ENCODE data around the gene CMYA5.

The CMYA5 gene

GRCh38 chr5:79716839-79717238 lies 27.2 kb downstream of the CMYA5 start:
- DNase-seq = no peak
- Histone ChIP-seq H3K27ac (no peak overlapping the region), H3K27me3 (ENCODE audit: insufficient read depth, low read depth, severe bottlenecking) (no peaks in the 10 kb centered on the region), H3K9me3 (ENCODE audit: severe bottlenecking) (peaks cover 8% of the 10 kb centered on the region), H3K4me3 (ENCODE audit: low read depth, low read length) (no peak overlapping the region), H3K36me3 (no peaks in the 10 kb centered on the region)
- no peak for TF ChIP-seq CTCF (IDR thresholded peaks at IDR 0.05; ENCODE audit: low read depth, low read length)

DNA sequence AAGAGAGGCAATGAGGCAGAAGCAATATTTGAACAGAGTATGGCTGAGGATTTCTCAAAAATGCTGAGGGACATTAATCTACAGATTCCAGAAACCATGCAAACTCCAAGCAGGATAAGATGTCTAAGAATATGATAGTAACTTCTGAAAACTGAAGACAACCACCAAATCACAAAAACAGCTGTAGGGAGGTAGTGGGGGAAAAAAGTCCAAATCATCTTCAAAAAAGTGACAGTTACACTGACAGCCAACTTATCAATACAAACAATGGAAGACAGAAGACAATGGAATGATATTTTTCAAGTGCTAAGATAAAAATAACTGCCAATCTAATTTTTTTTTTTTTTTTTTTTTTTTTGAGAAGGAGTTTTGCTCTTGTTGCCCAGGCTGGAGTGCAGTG lies 30.5 kb downstream of the CMYA5 start:
- Histone ChIP-seq H3K27me3 (ENCODE audit: insufficient read depth, low read depth, severe bottlenecking) (no peaks in the 10 kb centered on the region), H3K4me3 (ENCODE audit: low read depth, low read length) (no peak overlapping the region), H3K36me3 (no peaks in the 10 kb centered on the region), H3K27ac (no peak overlapping the region), H3K9me3 (ENCODE audit: severe bottlenecking) (peaks cover 8% of the 10 kb centered on the region)
- no peak for DNase-seq
- no peak for TF ChIP-seq CTCF (IDR thresholded peaks at IDR 0.05; ENCODE audit: low read depth, low read length)

- Histone ChIP-seq H3K36me3 (no peaks in the 10 kb centered on the region), H3K27ac (no peak overlapping the region), H3K4me3 (ENCODE audit: low read depth, low read length) (no peak overlapping the region), H3K9me3 (ENCODE audit: severe bottlenecking) (no peaks in the 10 kb centered on the region), H3K27me3 (ENCODE audit: insufficient read depth, low read depth, severe bottlenecking) (no peaks in the 10 kb centered on the region)
- no peak for DNase-seq
- TF ChIP-seq CTCF (IDR thresholded peaks at IDR 0.05; ENCODE audit: low read depth, low read length) = no peak
Measured at GRCh38 chr5:79727451-79728355, 38.1 kb downstream of the CMYA5 start.

GRCh38 chr5:79728396-79728795 lies 38.8 kb downstream of the CMYA5 start:
- Histone ChIP-seq H3K36me3 (no peaks in the 10 kb centered on the region), H3K27ac (no peak overlapping the region), H3K4me3 (ENCODE audit: low read depth, low read length) (no peak overlapping the region), H3K9me3 (ENCODE audit: severe bottlenecking) (no peaks in the 10 kb centered on the region), H3K27me3 (ENCODE audit: insufficient read depth, low read depth, severe bottlenecking) (no peaks in the 10 kb centered on the region)
- no peak for DNase-seq
- TF ChIP-seq CTCF (IDR thresholded peaks at IDR 0.05; ENCODE audit: low read depth, low read length) = no peak

DNA sequence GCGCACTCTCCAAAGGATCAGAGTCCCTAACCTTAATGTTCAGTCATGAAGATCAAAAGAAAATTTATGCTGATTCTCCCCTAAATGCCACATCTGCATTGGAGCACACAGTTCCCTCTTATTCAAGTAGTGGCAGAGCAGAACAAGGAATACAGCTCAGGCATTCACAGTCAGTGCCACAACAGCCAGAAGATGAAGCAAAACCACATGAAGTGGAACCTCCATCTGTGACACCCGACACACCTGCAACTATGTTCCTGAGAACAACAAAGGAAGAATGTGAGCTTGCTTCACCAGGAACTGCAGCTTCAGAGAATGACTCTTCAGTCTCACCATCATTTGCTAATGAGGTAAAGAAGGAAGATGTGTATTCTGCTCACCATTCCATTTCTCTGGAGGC lies 40.0 kb downstream of the CMYA5 start:
- no peaks in the 10 kb centered on the region for H3K27me3 ChIP-seq (ENCODE audit: insufficient read depth, low read depth, severe bottlenecking)
- no peak overlapping the region for H3K27ac ChIP-seq
- H3K9me3 ChIP-seq (ENCODE audit: severe bottlenecking) = no peaks in the 10 kb centered on the region
- H3K4me3 ChIP-seq (ENCODE audit: low read depth, low read length) = no peak overlapping the region
- H3K36me3 ChIP-seq = no peaks in the 10 kb centered on the region
- no peak for TF ChIP-seq CTCF (IDR thresholded peaks at IDR 0.05; ENCODE audit: low read depth, low read length)
- no peak for DNase-seq

DNA sequence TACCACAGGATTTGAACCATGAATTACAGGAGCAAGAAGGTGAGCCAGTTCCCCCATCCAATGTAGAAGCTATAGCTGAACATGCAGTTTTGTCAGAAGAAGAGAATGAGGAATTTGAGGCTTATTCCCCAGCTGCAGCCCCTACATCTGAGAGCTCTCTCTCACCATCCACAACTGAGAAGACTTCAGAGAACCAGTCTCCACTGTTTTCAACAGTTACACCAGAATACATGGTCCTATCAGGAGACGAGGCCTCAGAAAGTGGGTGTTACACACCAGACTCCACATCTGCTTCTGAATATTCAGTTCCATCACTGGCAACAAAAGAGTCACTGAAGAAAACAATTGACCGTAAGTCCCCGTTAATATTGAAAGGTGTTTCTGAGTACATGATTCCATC lies 40.9 kb downstream of the CMYA5 start:
- H3K4me3 ChIP-seq (ENCODE audit: low read depth, low read length) = no peak overlapping the region
- no peaks in the 10 kb centered on the region for H3K27me3 ChIP-seq (ENCODE audit: insufficient read depth, low read depth, severe bottlenecking)
- no peak for DNase-seq
- no peaks in the 10 kb centered on the region for H3K9me3 ChIP-seq (ENCODE audit: severe bottlenecking)
- TF ChIP-seq CTCF (IDR thresholded peaks at IDR 0.05; ENCODE audit: low read depth, low read length) = no peak
- no peak overlapping the region for H3K27ac ChIP-seq
- no peaks in the 10 kb centered on the region for H3K36me3 ChIP-seq
